WI38 (cell line): ENCODE measurements around the gene ANAPC5.
"Not testable (repeated sequence)": the region's sequence is repeated elsewhere in the genome, so short reads cannot be mapped to it uniquely, and the experiment has no call there.

Source experiments
- H3K4me3 ChIP-seq: 2 replicates; pipeline ENCODE4 v1.5.1; 2011; ENCODE audit warnings: low read depth, mild to moderate bottlenecking, control low read depth, low read length
- TF ChIP-seq, protein P1 (sequence below): IDR thresholded peaks from 2 replicates; pipeline ENCODE4 v1.5.1; 2012; ENCODE audit warnings: low read depth, mild to moderate bottlenecking, control low read depth, low read length

The ANAPC5 gene

DNA sequence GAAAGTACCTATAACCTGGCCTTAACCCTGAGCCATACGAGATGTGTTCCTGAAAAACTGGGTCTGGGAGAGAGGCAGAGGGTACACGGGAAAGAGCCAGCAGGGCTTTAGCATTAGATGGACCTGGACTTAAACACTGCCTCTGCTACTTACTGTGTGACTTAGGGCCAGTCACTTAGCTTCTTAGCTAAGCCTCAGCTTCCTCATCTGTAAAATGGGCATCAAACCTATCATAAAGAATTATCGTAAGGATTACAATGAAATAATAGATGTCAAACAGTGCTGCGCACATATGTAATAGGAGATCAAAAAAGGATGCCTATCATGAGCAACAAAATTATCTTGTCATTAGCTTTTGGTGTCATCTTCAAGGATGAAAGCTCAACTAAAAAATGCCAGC, 23.6 kb downstream of the ANAPC5 start:
- TF ChIP-seq, protein P1, sequence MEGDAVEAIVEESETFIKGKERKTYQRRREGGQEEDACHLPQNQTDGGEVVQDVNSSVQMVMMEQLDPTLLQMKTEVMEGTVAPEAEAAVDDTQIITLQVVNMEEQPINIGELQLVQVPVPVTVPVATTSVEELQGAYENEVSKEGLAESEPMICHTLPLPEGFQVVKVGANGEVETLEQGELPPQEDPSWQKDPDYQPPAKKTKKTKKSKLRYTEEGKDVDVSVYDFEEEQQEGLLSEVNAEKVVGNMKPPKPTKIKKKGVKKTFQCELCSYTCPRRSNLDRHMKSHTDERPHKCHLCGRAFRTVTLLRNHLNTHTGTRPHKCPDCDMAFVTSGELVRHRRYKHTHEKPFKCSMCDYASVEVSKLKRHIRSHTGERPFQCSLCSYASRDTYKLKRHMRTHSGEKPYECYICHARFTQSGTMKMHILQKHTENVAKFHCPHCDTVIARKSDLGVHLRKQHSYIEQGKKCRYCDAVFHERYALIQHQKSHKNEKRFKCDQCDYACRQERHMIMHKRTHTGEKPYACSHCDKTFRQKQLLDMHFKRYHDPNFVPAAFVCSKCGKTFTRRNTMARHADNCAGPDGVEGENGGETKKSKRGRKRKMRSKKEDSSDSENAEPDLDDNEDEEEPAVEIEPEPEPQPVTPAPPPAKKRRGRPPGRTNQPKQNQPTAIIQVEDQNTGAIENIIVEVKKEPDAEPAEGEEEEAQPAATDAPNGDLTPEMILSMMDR = no peak
- no peak overlapping the region for H3K4me3 ChIP-seq

GRCh38 chr12:121326996-121327674, 25.1 kb downstream of the ANAPC5 start:
- no peak overlapping the region for H3K4me3 ChIP-seq
- TF ChIP-seq, protein P1 = no peak

DNA sequence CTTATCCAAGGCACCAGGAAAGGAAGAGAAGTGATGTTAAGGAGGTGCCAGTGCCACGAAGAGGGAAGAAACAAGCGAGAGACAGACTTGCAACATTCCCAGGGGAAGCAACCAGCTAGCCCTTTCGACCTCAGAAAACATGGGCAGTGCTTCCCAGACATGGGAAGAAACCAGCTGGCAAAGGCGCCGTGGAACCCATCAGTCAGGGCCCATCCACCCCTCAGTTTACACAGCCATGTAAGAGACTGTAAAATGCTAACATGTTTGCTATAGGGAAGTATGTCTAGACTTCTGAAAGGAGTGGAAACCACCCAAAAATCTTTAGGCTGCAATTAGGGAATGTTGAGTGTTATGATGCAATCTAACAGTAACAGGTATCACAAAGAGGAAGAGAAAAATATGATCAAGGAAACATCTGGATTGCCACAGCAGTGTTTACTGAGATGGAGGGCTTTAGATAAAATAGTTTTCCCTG, 26.3 kb downstream of the ANAPC5 start:
- no peak overlapping the region for H3K4me3 ChIP-seq
- TF ChIP-seq, protein P1 = no peak

DNA sequence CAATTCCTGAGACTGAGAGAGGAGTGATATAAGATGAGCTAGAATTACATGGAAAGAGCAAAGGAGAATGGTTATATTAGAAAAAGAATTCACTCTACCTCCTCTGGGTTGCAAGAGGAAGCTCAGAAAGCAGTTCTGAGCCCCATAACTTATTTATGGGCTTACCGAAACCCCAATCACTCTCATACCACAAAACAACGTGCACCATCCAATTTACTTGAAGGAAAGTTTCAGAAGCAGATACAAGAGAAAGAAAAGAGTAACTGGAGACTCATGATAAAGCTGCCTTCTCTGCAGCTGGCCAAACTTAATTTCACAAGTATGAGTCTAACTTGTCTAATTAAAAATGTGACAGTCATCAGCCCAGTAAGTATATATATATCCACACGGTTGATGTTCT, 28.3 kb downstream of the ANAPC5 start:
- TF ChIP-seq, protein P1 = no peak
- no peak overlapping the region for H3K4me3 ChIP-seq

GRCh38 chr12:121318121-121318520, 34.1 kb downstream of the ANAPC5 start:
- no peak overlapping the region for H3K4me3 ChIP-seq
- TF ChIP-seq, protein P1 = no peak

GRCh38 chr12:121314431-121314830, 37.8 kb downstream of the ANAPC5 start:
- TF ChIP-seq, protein P1 = no peak
- H3K4me3 ChIP-seq = no peak overlapping the region

- not testable (repeated sequence) for H3K4me3 ChIP-seq
Observed at GRCh38 chr12:121310231-121310630, 42.0 kb downstream of the ANAPC5 start.

DNA sequence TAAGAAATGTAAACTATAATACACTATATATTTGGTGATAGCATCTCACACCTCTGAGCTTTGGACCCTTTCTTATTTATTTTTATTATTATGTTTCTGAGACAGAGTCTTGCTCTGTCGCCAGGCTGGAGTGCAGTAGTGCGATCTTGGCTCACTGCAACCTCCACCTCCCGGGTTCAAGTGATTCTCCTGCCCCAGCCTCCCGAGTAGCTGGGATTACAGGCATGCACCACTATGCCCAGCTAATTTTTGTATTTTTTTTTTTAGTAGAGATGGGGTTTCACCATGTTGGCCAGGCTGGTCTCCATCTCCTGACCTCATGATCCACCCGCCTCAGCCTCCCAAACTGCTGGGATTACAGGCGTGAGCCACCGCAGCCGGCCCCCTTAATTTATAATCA, 44.8 kb downstream of the ANAPC5 start:
- not testable (repeated sequence) for H3K4me3 ChIP-seq
